H1 (cell line): ENCODE data around the gene KIFC1. TPM values are rescaled to one million over a fixed set of nuclear protein-coding genes. Genes with fewer than 3 reads are reported as not detected.

Experiments used
- CTCF ChIA-PET: fragments of 300-600 bp; sonication (Branson Sonifier 250); formaldehyde crosslinking; loops from one replicate; lab custom pipeline; 2021; ENCODE audit not compliant: partially characterized antibody; lab: Charles Lee
- POLR2A ChIA-PET: fragments of 300-600 bp; sonication (Branson Sonifier 250); formaldehyde crosslinking; loops from one replicate; lab custom pipeline; 2021; ENCODE audit warnings: inconsistent platforms; ENCODE audit not compliant: partially characterized antibody; lab: Charles Lee
- DNase-seq, 2 experiments: peaks; one replicate each; pipeline versions ENCODE4 v3.0.0 to v3.0.0-alpha.2; 2010 to 2022; ENCODE audit warnings: low spot score in 2 of 2, low read depth in 1 of 2, mixed read lengths in 1 of 2
- FAIRE-seq: peaks from 2 replicates; lab custom pipeline; 2011; peaks lifted over from hg19 to GRCh38; lab: Jason Lieb, UNC
- H2AFZ ChIP-seq: 2 replicates; pipeline ENCODE4 v1.8.1; 2012; ENCODE audit warnings: low read length, inconsistent platforms
- H2AK5ac ChIP-seq: 2 replicates; pipeline ENCODE4 v1.6.1; 2013; ENCODE audit warnings: low read depth, low read length
- H2BK120ac ChIP-seq: replicated peaks from 2 replicates; pipeline ENCODE3; 2013; ENCODE audit warnings: low read depth, low read length, inconsistent platforms
- H2BK12ac ChIP-seq: 2 replicates; pipeline ENCODE4 v1.6.1; 2013; ENCODE audit warnings: low read depth, low read length
- H2BK15ac ChIP-seq: 2 replicates; pipeline ENCODE4 v1.6.1; 2013; ENCODE audit warnings: low read length
- H2BK20ac ChIP-seq: 2 replicates; pipeline ENCODE4 v1.6.1; 2013; ENCODE audit warnings: low read length
- H2BK5ac ChIP-seq: 2 replicates; pipeline ENCODE4 v1.6.1; 2013; ENCODE audit warnings: low read depth, low read length
- H3K14ac ChIP-seq: 2 replicates; pipeline ENCODE4 v1.6.1; 2013; ENCODE audit warnings: inconsistent platforms; ENCODE audit not compliant: insufficient read length
- H3K18ac ChIP-seq: 2 replicates; pipeline ENCODE4 v1.6.1; 2013; ENCODE audit warnings: low read length; ENCODE audit errors: extremely low read depth
- H3K23ac ChIP-seq: 2 replicates; pipeline ENCODE4 v1.6.1; 2013; ENCODE audit warnings: inconsistent platforms; ENCODE audit not compliant: insufficient read length
- H3K23me2 ChIP-seq: 2 replicates; pipeline ENCODE4 v1.6.1; 2013; ENCODE audit warnings: low read depth, low read length
- H3K27ac ChIP-seq: 2 replicates; pipeline ENCODE4 v1.6.1; 2011; ENCODE audit warnings: low read depth, low read length, inconsistent platforms
- H3K27me3 ChIP-seq, 4 experiments: replicated peaks in 1 of 4; 1 replicate in 1 of 4; 2 replicates in 3 of 4; pipeline versions ENCODE4 v1.6.1 to v1.8.1; 2011 to 2013; ENCODE audit warnings: low read length in 3 of 4, mild to moderate bottlenecking in 3 of 4, inconsistent platforms in 2 of 4, mixed read lengths in 2 of 4, moderate library complexity in 1 of 4; ENCODE audit not compliant: control insufficient read depth in 3 of 4, insufficient read depth in 3 of 4; ENCODE audit errors: extremely low read depth in 1 of 4
- H3K36me3 ChIP-seq, 4 experiments: 2 replicates each; pipeline versions ENCODE4 v1.6.1 to v1.8.1; 2011 to 2013; ENCODE audit warnings: mild to moderate bottlenecking in 4 of 4, low read length in 3 of 4, moderate library complexity in 2 of 4, control low read depth in 1 of 4, inconsistent platforms in 1 of 4; ENCODE audit not compliant: insufficient read depth in 4 of 4, control insufficient read depth in 2 of 4
- H3K4ac ChIP-seq: replicated peaks from 2 replicates; pipeline ENCODE3; 2013; ENCODE audit warnings: low read length, low read depth, mixed read lengths, inconsistent platforms; ENCODE audit not compliant: insufficient read length
- H3K4me1 ChIP-seq, 4 experiments: replicated peaks in 1 of 4; 1 replicate in 1 of 4; 2 replicates in 3 of 4; pipeline versions ENCODE4 v1.6.1 to v1.8.1; 2011 to 2013; ENCODE audit warnings: low read length in 3 of 4, inconsistent platforms in 2 of 4, mixed read lengths in 1 of 4; ENCODE audit not compliant: insufficient read depth in 4 of 4, control insufficient read depth in 3 of 4
- H3K4me2 ChIP-seq, 2 experiments: 2 replicates each; pipeline versions ENCODE4 v1.6.1 to v1.8.1; 2011 to 2013; ENCODE audit warnings: low read depth in 2 of 2, low read length in 2 of 2, control low read depth in 1 of 2, inconsistent platforms in 1 of 2, mild to moderate bottlenecking in 1 of 2; ENCODE audit not compliant: insufficient read depth in 1 of 2
- H3K4me3 ChIP-seq, 4 experiments: fragments of 200-600, 300-600 bp in 1 of 4; sonication (generic), shearing (Covaris generic), sonication (Bioruptor Twin) in 1 of 4; 2 replicates each; pipeline versions ENCODE4 v1.5.1 to v1.8.1; 2011 to 2016; ENCODE audit warnings: low read length in 4 of 4, low read depth in 3 of 4, control low read depth in 2 of 4, inconsistent platforms in 2 of 4, mild to moderate bottlenecking in 2 of 4, mixed read lengths in 1 of 4, moderate library complexity in 1 of 4; ENCODE audit not compliant: insufficient read depth in 2 of 4; ENCODE audit errors: extremely low read depth in 1 of 4
- H3K56ac ChIP-seq: replicated peaks from 2 replicates; pipeline ENCODE3; 2013; ENCODE audit warnings: low read depth, mild to moderate bottlenecking, mixed read lengths, low read length, inconsistent platforms; ENCODE audit not compliant: insufficient read length
- H3K79me1 ChIP-seq: 2 replicates; pipeline ENCODE4 v1.6.1; 2013; ENCODE audit warnings: low read depth, low read length, control low read depth
- H3K79me2 ChIP-seq, 2 experiments: 2 replicates each; pipeline versions ENCODE4 v1.6.1 to v1.8.1; 2012 to 2013; ENCODE audit warnings: low read length in 2 of 2, mild to moderate bottlenecking in 2 of 2, inconsistent platforms in 1 of 2; ENCODE audit not compliant: insufficient read depth in 2 of 2, control insufficient read depth in 1 of 2
- H3K9ac ChIP-seq, 4 experiments: replicated peaks in 1 of 4; 1 replicate in 1 of 4; 2 replicates in 3 of 4; pipeline versions ENCODE4 v1.6.1 to v1.8.1; 2011 to 2013; ENCODE audit warnings: low read depth in 3 of 4, low read length in 3 of 4, control low read depth in 2 of 4, mild to moderate bottlenecking in 2 of 4, moderate library complexity in 2 of 4, inconsistent platforms in 1 of 4; ENCODE audit errors: extremely low read depth in 1 of 4
- H3K9me3 ChIP-seq, 2 experiments: 2 replicates each; pipeline versions ENCODE4 v1.6.1 to v1.8.1; 2012 to 2013; ENCODE audit warnings: mild to moderate bottlenecking in 2 of 2, moderate library complexity in 2 of 2, control low read depth in 1 of 2, inconsistent platforms in 1 of 2, low read depth in 1 of 2, low read length in 1 of 2, mixed read lengths in 1 of 2; ENCODE audit not compliant: insufficient read depth in 2 of 2
- H4K20me1 ChIP-seq, 2 experiments: replicated peaks in 1 of 2; 2 replicates each; pipeline versions ENCODE3 to v1.8.1; 2011 to 2013; ENCODE audit warnings: inconsistent platforms in 2 of 2, low read length in 2 of 2, mild to moderate bottlenecking in 1 of 2; ENCODE audit not compliant: insufficient read depth in 2 of 2, control insufficient read depth in 1 of 2
- H4K5ac ChIP-seq: 2 replicates; pipeline ENCODE4 v1.6.1; 2013; ENCODE audit warnings: low read length, low read depth, mixed read lengths, inconsistent platforms; ENCODE audit not compliant: insufficient read length
- H4K8ac ChIP-seq: 2 replicates; pipeline ENCODE4 v1.8.0; 2013; ENCODE audit warnings: mild to moderate bottlenecking, moderate library complexity, low read length, inconsistent platforms; ENCODE audit not compliant: insufficient read depth; ENCODE audit errors: extremely low read depth
- H4K91ac ChIP-seq: replicated peaks from 2 replicates; pipeline ENCODE3; 2013; ENCODE audit warnings: low read length, mixed read lengths, inconsistent platforms; ENCODE audit not compliant: insufficient read length
- ASH2L ChIP-seq: fragments of 200-600, 300-600 bp; sonication (generic); IDR thresholded peaks from one replicate; pipeline ENCODE4 v1.7.1; 2017; ENCODE audit warnings: low read length
- BRCA1 ChIP-seq: IDR thresholded peaks from 2 replicates; pipeline ENCODE4 v1.6.1; 2012; ENCODE audit warnings: low read depth, low read length, improper control_type of control experiment
- CBX5 ChIP-seq: fragments of 300-800, 300-1000 bp; sonication (generic); IDR thresholded peaks from 2 replicates; pipeline ENCODE4 v1.7.1; 2016; ENCODE audit warnings: antibody characterized with exemption, low read length, low read depth
- CHD2 ChIP-seq: IDR thresholded peaks from 2 replicates; pipeline ENCODE4 v1.6.1; 2012; ENCODE audit warnings: low read length, improper control_type of control experiment
- EGR1 ChIP-seq: IDR thresholded peaks from 2 replicates; pipeline ENCODE4 v1.6.1; 2011; ENCODE audit warnings: low read depth, low read length, borderline replicate concordance
- EZH2 ChIP-seq: fragments of 200-600 bp; sonication (generic); IDR thresholded peaks from 2 replicates; pipeline ENCODE4 v1.7.1; 2012; ENCODE audit warnings: low read depth, mild to moderate bottlenecking, moderate library complexity, low read length, inconsistent platforms; ENCODE audit not compliant: severe bottlenecking
- JUN ChIP-seq: IDR thresholded peaks from 2 replicates; pipeline ENCODE4 v1.6.1; 2011; ENCODE audit warnings: low read depth, mild to moderate bottlenecking, improper control_type of control experiment, low read length
- KDM4A ChIP-seq: IDR thresholded peaks from one replicate; pipeline ENCODE4 v1.7.1; 2012; ENCODE audit warnings: low read depth, mild to moderate bottlenecking, moderate library complexity, low read length, inconsistent platforms; ENCODE audit not compliant: severe bottlenecking
- NANOG ChIP-seq: IDR thresholded peaks from 2 replicates; pipeline ENCODE4 v1.6.1; 2011; ENCODE audit warnings: low read length, low read depth, mild to moderate bottlenecking, inconsistent platforms; ENCODE audit not compliant: insufficient read depth, poor library complexity, severe bottlenecking
- SAP30 ChIP-seq: fragments of 300-600 bp; sonication (generic); IDR thresholded peaks from 2 replicates; pipeline ENCODE4 v1.7.1; 2012; ENCODE audit warnings: low read length, moderate library complexity, mild to moderate bottlenecking, inconsistent platforms; ENCODE audit not compliant: insufficient read depth, insufficient replicate concordance
- SP2 ChIP-seq: IDR thresholded peaks from 2 replicates; pipeline ENCODE4 v1.6.1; 2012; ENCODE audit warnings: mild to moderate bottlenecking, low read length, inconsistent platforms
- TBP ChIP-seq: IDR thresholded peaks from 2 replicates; pipeline ENCODE4 v1.6.1; 2011; ENCODE audit warnings: low read depth, low read length, improper control_type of control experiment
- TCF12 ChIP-seq: IDR thresholded peaks from 2 replicates; pipeline ENCODE4 v1.6.1; 2011; ENCODE audit warnings: low read depth, mild to moderate bottlenecking, low read length
- YY1 ChIP-seq: IDR thresholded peaks from 2 replicates; pipeline ENCODE4 v1.6.1; 2011; ENCODE audit warnings: low read depth, mild to moderate bottlenecking, low read length
- WGBS, 2 experiments: shearing (Covaris generic) in 1 of 2; methylation state at CpG; one replicate each; pipeline versions ENCODE4 v1.1.6 to v1.1.7; 2013 to 2015; ENCODE audit warnings: low lambda C conversion rate in 2 of 2, mixed read lengths in 2 of 2, inconsistent platforms in 1 of 2, low coverage in 1 of 2, missing lambda C conversion rate in 1 of 2; ENCODE audit not compliant: insufficient replicate concordance in 2 of 2, insufficient coverage in 1 of 2, insufficient read length in 1 of 2; ENCODE audit errors: extremely low coverage in 1 of 2, missing lambda C conversion rate in 1 of 2; 5-methylcytosine and 5-hydroxymethylcytosine counted together
- polyA plus RNA-seq, 7 experiments: library from polyadenylated mRNA; depleted of rRNA in 3 of 7; stranded (reverse) in 5 of 7; unstranded in 2 of 7; fragments of >200 nt in 5 of 7; fragments of 200-250 nt in 2 of 7; gene quantifications; 1 replicate in 5 of 7; 2 replicates in 1 of 7; 4 replicates in 1 of 7; pipeline versions ENCODE4 v1.2.1 to v1.2.3, GENCODE V29; 2011 to 2013; ENCODE audit warnings: missing spikeins in 2 of 7, mixed read lengths in 2 of 7
- total RNA-seq: library from RNA; stranded (reverse); fragmentation: NEBNext Ultra II Directional; extraction: Animal tissue kit (Norgen Biotek cat#: 25700); gene quantifications from 2 replicates; pipeline ENCODE4 v1.2.1, GENCODE V29; 2021

The KIFC1 gene
- total and polyA plus RNA-seq, 2 of the 8 experiments (the other 6 are each of a cell fraction or from before 2014, with no cell fraction given), result 46.6 to 64.3 TPM

- no peaks in the 10 kb centered on the region for H3K23me2 ChIP-seq
- no peaks in the 10 kb centered on the region for H4K20me1 ChIP-seq
- no peak overlapping the region for H2AFZ ChIP-seq
- H3K4me1 ChIP-seq, result peaks cover 0 to 2% (median 0%) of the 10 kb centered on the region in 4 experiments; a peak in 1 of 7 replicates
- no peak overlapping the region for H2BK12ac ChIP-seq
- CTCF ChIA-PET, result interaction anchor here (0.7 kb wide), 1 partner anchor 11 kb away, joined by 3 read pairs; no protein-coding TSS in a partner anchor
- FAIRE-seq (no peak), DNase-seq (no peak)
- H2BK5ac ChIP-seq, result no peak overlapping the region
- no peak overlapping the region for H4K8ac ChIP-seq
- H4K5ac ChIP-seq, result no peak overlapping the region
- 87% methylated on average over 2 of the region's 2 CpGs; no CpG with 5 or more reads in 1 of the 2 experiments for WGBS, 2 experiments
- H3K9me3 ChIP-seq, result no peaks in the 10 kb centered on the region
- no peak overlapping the region for H4K91ac ChIP-seq
- H3K79me2 ChIP-seq, result no peaks in the 10 kb centered on the region
- H3K4me3 ChIP-seq, result no peak overlapping the region
- no peak overlapping the region for H3K56ac ChIP-seq
- H3K27me3 ChIP-seq, result no peaks in the 10 kb centered on the region
- H3K18ac ChIP-seq, result no peak overlapping the region
- H2BK15ac ChIP-seq, result no peak overlapping the region
- H3K27ac ChIP-seq, result no peak overlapping the region
- no peak overlapping the region for H3K4ac ChIP-seq
- no peaks in the 10 kb centered on the region for H3K79me1 ChIP-seq
- POLR2A ChIA-PET, result no interaction called here
- H3K9ac ChIP-seq, result no peak overlapping the region
- H3K4me2 ChIP-seq, result no peak overlapping the region
- no peak overlapping the region for H2BK120ac ChIP-seq
- no peak overlapping the region for H2BK20ac ChIP-seq
- H3K36me3 ChIP-seq, result no peaks in the 10 kb centered on the region
- H3K23ac ChIP-seq, result no peak overlapping the region
- H2AK5ac ChIP-seq, result no peak overlapping the region
- no peak overlapping the region for H3K14ac ChIP-seq
- TF ChIP-seq JUN (no peak), YY1 (no peak), SAP30 (no peak), TBP (no peak), CBX5 (no peak), TCF12 (no peak), SP2 (no peak), ASH2L (no peak), CHD2 (no peak), BRCA1 (no peak), NANOG (no peak), EZH2 (no peak), KDM4A (no peak), EGR1 (no peak)
Observed at GRCh38 chr6:33380272-33380981, 11.2 kb upstream of the KIFC1 start.
